ENCODE results near the gene STKLD1. TPM values are rescaled to one million over a fixed set of nuclear protein-coding genes. Genes with fewer than 3 reads are reported as not detected.
"Not testable (repeated sequence)": the region's sequence is repeated elsewhere in the genome, so short reads cannot be mapped to it uniquely, and the experiment has no call there.

Gene STKLD1
- total and polyA plus RNA-seq, 3 donors from 2014 or later: 8.4 to 33.1 (median 20.9) TPM

DNA sequence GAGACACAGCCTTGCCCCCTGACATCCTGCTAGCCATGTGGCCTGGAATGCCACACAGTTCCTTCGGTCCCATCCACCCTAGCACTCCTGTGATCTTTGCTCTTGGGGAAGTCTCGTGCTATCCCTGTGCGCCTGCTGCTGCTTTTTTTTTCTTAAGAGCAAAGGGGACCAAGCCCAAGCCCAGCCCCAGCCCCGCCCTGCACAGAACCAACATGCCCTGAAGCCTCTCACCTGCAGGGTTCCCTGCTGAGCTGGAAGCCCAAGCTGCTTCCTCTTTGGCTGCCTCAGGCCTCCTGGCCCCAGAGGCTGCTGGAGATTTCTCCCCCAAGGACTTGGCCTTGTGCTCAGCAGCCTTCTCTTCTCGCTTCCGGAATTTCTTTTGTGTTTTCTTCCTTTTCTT, 42.0 kb upstream of the STKLD1 start:
- intact Hi-C loops (cut with DNase I; ENCODE audit: low total_unique reads): no loop called here
- TF ChIP-seq POLR2A (IDR thresholded peaks at IDR 0.05): no peak
- TF ChIP-seq, protein P1, sequence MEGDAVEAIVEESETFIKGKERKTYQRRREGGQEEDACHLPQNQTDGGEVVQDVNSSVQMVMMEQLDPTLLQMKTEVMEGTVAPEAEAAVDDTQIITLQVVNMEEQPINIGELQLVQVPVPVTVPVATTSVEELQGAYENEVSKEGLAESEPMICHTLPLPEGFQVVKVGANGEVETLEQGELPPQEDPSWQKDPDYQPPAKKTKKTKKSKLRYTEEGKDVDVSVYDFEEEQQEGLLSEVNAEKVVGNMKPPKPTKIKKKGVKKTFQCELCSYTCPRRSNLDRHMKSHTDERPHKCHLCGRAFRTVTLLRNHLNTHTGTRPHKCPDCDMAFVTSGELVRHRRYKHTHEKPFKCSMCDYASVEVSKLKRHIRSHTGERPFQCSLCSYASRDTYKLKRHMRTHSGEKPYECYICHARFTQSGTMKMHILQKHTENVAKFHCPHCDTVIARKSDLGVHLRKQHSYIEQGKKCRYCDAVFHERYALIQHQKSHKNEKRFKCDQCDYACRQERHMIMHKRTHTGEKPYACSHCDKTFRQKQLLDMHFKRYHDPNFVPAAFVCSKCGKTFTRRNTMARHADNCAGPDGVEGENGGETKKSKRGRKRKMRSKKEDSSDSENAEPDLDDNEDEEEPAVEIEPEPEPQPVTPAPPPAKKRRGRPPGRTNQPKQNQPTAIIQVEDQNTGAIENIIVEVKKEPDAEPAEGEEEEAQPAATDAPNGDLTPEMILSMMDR (IDR thresholded peaks at IDR 0.05): no peak
- WGBS, 2 donors: 79 to 85% methylated on average over 5 to 6 of the region's 6 CpGs

DNA sequence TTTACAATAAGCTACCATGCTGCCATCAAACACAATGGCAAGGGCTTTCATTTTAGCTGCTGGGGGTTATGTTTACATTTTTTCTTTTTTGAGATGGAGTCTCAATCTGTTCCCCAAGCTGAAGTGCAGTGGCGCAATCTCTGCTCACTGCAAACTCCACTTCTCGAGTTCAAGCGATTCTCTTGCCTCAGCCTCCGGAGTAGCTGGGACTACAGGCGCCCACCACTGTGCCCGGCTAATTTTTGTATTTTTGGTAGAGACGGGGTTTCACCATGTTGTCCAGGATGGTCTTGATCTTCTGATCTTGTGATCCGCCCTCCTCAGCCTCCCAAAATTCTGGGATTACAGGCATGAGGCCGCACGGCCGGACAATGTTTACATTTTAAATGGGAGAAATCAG, 41.3 kb upstream of the STKLD1 start:
- H3K36me3 ChIP-seq (ENCODE audit: low read depth, missing control alignments); H3K27me3 ChIP-seq; intact Hi-C loops (cut with DNase I; ENCODE audit: low total_unique reads); H3K9me3 ChIP-seq; H3K4me3 ChIP-seq; H3K27ac ChIP-seq; DNase-seq: not testable (repeated sequence)
- WGBS, 2 donors: 63 to 82% methylated on average over 11 of the region's 11 CpGs
- H3K4me1 ChIP-seq: peaks cover 13% of the 10 kb centered on the region

More for the DNA sequence above, 42.0 kb upstream of the STKLD1 start:
- Histone ChIP-seq H3K9me3 (no peaks in the 10 kb centered on the region), H3K27me3 (no peaks in the 10 kb centered on the region), H3K4me3 (no peak overlapping the region), H3K36me3 (ENCODE audit: low read depth, missing control alignments) (no peaks in the 10 kb centered on the region), H3K4me1 (peaks cover 13% of the 10 kb centered on the region), H3K27ac (no peak overlapping the region)
- DNase-seq: no peak

DNA sequence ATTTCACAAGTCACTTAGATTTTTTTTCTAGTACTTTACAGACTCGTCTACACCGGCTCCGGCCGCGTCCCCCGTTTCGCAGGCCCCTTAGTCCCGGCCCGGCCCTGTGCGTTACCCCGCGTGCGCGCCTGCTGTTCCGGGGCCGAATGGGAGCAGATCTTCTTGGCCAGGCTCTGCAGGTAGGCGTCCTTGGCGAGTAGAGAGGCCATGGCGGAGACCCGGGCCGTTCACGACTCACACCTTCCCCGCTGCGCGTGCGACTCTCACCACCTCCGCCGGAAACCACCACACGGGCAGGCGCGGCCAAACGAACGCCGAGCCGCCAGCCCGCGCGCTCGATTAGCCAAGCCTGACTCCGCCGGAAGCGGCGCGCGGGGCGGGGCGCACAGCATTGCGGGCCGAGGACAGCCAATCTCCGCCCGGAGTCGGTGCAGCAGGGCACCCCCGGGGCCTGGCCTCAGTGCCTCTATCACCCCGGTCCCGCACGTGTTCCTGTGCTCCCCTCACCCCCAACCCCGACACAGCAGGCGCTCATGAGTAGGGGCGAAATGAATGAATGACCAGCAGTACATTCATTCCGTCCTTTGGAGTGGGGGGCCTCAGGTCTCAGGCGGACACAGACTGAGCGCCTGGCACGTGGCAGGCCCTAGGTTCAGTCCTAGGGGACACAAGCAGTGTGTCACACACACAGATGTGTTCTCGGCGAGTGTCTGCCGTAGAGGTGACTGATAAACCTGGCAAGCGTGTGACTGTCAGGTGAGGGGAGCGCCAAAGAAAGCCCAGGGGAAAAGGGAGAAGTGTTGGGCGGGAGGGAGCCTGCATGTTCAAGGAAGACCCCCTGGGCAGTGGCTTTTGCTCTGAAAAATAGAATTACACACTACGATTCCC, 40.0 kb upstream of the STKLD1 start, which contains the start of gene SURF6:
SURF6 (minus strand) TSS at position 265 of the 888 bp plus-strand sequence; CDS start at position 209, 56 bp downstream.
- Histone ChIP-seq H3K9me3 (no peaks in the 10 kb centered on the region), H3K4me1 (peaks cover 13% of the 10 kb centered on the region), H3K27me3 (no peaks in the 10 kb centered on the region), H3K36me3 (ENCODE audit: low read depth, missing control alignments) (no peaks in the 10 kb centered on the region), H3K4me3 (peak within 1 kb of the TSS; percentile 84 to 87), H3K27ac (peak within 1 kb of the TSS in 1 of 2 donors; percentile 71)
- intact Hi-C loops (cut with DNase I; ENCODE audit: low total_unique reads): no loop called here
- TF ChIP-seq POLR2A (IDR thresholded peaks at IDR 0.05): no peak
- TF ChIP-seq, protein P1 (IDR thresholded peaks at IDR 0.05): peak in 1 of 3 experiments; percentile 32
- peak; percentile 94 for DNase-seq
- WGBS, 2 donors: 4% methylated on average over 32 to 54 of the region's 70 CpGs

DNA sequence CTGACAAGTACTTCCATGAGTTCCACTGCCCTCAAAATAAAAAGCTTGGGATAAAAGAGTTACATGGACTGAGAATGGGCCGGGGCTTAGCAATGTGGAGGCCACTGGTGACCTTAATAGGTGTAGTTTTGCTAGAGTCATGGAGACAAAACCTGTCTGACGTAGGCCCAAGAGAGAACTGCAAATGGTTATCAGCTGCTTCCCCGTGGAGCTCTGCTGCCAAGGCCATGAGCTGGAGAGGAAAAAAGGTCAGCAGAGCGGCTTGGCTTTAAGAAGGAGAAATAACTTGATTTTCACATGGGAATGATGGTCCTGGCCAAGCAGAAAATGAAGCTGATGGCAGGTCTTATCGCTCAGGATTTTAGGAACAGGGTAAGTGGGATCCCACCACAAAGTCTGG, 36.5 kb upstream of the STKLD1 start:
- Histone ChIP-seq H3K27me3 (no peaks in the 10 kb centered on the region), H3K4me3 (no peak overlapping the region), H3K36me3 (ENCODE audit: low read depth, missing control alignments) (no peaks in the 10 kb centered on the region), H3K4me1 (peaks cover 12% of the 10 kb centered on the region), H3K9me3 (no peaks in the 10 kb centered on the region), H3K27ac (peak overlapping the region in 1 of 2 donors; percentile 25)
- intact Hi-C loops (cut with DNase I; ENCODE audit: low total_unique reads): no loop called here
- WGBS, 2 donors: 41 to 48% methylated on average over 5 of the region's 5 CpGs
- TF ChIP-seq POLR2A (IDR thresholded peaks at IDR 0.05): no peak
- TF ChIP-seq, protein P1 (IDR thresholded peaks at IDR 0.05): no peak
- DNase-seq: no peak

DNA sequence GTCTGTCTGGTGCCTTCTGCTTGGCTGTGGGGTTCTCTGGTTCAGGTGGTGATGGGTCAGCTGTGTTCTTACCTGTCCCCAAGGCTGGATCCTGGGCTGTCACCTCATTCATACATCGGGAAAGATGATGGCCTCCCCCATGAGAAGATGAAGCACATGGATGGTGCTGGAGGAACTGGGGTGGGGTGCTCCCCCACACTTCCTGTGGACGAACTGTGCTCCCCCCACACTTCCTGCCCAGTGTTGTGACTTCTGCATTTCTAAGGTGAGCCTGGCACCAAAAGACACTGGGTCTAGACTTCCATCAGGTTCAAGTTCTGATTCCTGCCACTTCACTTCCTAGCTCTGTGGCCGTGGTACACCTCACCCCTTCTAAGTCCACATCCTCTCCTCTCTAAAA, 35.9 kb upstream of the STKLD1 start:
- TF ChIP-seq, protein P1 (IDR thresholded peaks at IDR 0.05): no peak
- no peak for TF ChIP-seq POLR2A (IDR thresholded peaks at IDR 0.05)
- no peak overlapping the region for H3K4me3 ChIP-seq
- intact Hi-C loops (cut with DNase I; ENCODE audit: low total_unique reads): no loop called here
- H3K27ac ChIP-seq: no peak overlapping the region
- no peaks in the 10 kb centered on the region for H3K36me3 ChIP-seq (ENCODE audit: low read depth, missing control alignments)
- H3K27me3 ChIP-seq: no peaks in the 10 kb centered on the region
- H3K9me3 ChIP-seq: no peaks in the 10 kb centered on the region
- H3K4me1 ChIP-seq: peaks cover 6% of the 10 kb centered on the region
- no peak for DNase-seq
- WGBS, 2 donors: 74 to 80% methylated on average over 3 of the region's 3 CpGs
